HG03175 (cell line): ENCODE results near the gene MTFP1.
"Not testable (repeated sequence)": the region's sequence is repeated elsewhere in the genome, so short reads cannot be mapped to it uniquely, and the experiment has no call there.

ENCODE experiments used
- ATAC-seq: cut with Tn5 transposase; IDR thresholded peaks from one replicate; pipeline ENCODE4 v1.9.1; 2021; ENCODE audit warnings: mild to moderate bottlenecking, moderate library complexity; ENCODE audit not compliant: unreplicated experiment

MTFP1 gene

DNA sequence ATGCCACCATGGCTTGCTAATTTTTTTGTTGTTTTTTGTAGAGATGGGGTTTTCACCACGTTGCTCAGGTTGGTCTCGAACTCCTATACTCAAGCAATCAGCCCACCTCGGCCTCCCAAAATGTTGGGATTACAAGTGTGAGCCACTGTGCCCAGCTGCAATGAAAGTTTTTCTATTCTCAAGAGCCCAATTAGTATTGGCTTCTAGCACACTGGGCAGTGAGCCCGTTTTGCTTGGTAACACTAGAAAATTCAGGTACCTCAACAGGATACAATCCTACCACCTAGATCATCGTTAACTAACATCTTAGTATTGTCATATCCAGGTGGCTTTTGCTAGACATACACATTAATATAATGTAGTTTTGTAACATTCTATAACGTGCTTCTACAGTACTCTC, 27.3 kb downstream of the MTFP1 start:
- ATAC-seq, result no peak

DNA sequence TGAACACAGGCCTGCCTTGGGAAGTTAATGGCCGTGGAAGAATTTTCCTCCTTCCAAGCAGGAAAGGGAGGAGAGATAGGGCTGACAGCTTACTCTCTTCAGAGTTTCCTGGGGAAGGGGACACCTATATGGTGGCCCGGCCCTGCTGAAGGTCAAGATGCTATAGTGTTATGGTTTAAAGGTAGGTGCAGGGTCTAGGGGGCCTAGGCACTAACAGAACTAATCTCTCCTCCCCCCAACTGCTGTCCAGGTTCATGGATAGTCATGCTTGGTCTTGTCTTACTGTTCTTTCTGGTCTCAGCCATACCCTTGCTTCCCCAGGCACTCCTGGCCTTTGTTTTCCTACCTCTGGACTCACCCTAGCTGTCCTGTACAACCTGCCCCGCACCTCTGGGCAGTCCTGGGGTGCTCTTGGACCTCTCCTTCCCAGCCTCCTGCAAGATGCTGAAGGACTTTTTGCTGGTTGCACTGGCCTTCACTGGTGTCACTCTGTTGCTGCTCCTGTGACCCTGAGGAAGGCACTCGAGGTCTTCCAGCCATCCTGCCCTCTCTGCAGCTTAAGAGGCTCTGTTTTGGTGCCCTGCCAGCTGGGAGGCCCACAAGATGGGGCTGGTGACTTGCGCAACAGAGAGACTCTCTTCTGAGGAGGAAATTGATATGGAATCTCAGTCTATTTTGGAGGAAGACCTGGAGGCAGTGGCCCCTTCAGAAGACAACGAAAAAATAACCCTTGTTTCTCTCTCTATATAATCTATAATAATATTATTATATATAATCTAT, 28.4 kb downstream of the MTFP1 start:
- no peak for ATAC-seq

DNA sequence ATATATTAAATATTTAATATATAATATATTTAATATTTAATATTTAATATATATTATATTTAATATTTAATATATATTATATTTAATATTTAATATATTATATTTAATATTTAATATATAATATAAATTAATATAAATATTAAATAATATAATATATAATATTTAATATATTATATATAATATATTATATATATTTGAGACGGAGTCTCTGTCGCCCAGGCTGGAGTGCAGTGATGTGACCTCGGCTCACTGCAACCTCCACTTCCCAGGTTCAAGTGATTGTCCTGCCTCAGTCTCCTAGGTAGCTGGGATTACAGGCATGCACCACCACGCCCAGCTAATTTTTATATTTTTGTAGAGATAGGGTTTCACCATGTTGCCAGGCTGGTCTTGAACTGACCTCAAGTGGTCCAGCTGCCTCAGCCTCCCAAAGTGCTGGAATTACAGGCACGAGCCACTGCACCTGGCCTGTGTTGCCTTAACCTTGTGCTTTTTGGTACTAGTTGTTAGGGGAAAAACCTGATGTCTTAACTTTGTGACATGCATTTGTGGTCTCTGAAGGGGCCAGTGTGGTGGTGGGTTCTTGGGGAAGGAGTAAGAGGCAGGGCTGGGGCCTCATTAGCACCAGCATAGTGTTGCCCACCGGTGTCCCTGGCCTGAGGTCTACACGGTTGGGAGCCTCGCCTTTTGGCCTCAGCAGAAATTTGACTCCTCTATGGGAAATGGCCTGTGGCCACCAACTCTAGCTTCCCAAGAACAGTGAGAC, 29.7 kb downstream of the MTFP1 start:
- ATAC-seq, result no peak

DNA sequence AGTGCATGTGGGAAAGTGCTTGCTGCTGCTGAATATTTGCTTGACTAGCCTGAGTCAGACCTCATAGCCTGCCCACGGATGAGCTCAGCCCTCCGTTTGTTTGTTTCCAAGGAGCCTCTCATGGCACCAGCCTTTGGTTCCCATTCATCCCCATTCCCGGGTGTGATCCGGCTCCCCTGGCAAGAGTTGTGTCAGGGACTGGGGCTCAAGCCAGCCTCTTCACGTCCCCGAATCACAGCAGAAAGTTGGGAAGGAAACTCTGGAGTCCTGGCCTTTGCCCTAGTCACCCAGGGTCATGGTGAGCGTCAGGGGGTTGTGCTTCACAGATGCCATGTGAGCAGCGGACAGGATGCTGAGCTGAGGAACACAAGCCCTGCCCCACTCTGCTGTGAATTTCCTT, 32.4 kb downstream of the MTFP1 start:
- ATAC-seq, result no peak

DNA sequence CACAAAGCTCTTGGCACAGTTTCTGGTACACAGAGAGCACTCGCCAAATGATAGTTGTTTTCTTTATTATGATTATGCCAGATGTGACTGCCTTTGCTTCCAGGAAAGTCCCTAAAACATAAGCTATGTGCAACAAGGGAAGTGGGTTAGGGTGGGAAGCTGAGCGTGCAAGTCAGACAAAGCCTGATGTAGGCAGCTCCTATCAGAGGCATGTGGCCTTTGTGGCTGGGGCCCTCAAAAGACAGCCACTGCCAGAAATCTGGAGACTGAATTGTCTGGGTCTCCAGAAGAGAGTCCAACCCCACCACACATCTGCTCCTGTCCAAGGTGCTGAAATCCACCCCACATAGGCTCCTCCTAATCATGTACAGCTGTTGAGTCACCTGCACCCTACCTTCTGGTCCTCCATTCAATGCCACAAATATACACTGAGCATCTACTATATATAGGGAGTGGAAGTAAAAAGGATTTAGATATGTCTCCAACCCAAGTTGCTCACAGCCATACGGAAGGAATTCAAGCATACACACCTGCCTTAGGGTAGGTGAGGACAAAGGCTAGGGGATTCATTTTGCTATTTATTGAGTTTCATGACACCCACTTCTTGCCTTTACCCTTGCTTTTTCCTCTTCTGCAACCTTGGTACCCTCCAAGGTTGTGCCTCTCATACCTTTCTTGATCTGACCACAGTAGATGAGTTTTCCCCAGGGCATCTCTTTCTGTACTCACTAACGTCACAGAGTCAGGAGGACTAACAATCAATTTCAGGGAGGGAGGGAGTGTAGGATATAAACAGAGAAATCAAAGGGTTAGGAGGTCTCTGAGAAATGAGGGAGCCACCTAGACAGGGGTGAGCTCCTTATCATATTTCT, 33.8 kb downstream of the MTFP1 start:
- ATAC-seq, result no peak

DNA sequence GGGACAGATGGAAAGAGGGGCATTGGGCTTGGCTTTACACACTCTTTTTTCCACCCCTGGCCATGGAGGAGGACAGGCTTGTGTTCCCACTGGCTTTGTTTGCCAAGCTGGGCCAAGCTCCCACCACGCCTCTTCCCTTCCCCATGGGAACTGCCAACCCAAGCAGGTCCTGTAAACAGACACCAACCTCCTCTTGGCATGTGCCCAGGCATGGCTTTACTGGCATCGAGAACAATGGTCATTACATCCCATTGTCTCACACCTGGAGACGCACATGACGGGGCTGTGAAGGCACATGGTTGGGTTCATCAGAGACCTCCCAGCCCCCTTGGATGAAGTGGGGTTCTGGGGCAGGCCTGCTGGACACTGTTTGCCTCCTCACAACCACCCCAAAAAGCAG, 34.6 kb downstream of the MTFP1 start:
- ATAC-seq, result no peak

DNA sequence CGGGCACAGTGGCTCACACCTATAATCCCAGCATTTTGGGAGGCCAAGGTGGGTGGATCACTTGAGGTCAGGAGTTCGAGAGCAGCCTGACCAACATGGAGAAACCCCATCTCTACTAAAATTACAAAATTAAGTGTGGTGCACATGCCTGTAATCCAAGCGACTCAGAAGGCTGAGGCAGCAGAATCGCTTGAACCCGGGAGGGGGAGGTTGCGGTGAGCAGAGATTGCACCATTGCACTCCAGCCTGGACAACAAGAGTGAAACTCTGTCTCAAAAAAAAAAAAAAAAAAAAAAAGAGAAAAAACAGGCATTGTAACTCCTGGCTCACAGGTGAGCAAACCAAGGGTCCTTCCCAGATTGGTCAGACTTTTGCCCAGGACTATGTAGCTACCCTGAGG, 35.0 kb downstream of the MTFP1 start:
- ATAC-seq, result not testable (repeated sequence)

DNA sequence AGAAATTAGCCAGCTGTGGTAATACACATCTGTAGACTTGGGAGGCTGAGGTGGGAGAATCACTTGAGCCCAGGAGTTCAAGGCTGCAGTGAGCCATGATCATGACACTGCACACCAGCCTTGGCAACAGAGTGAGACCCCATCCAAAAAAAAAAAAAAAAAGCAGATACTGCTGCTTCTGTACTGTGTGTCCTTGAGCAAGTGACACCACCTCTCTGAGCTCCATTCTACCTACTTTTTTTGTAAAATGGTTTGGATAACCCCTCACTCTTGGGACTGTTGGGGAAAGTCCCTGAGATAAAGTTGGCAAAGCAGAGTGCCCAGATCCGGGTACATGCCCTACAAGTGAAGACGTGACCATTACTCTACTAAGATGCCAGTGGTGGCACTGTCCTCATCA, 43.6 kb downstream of the MTFP1 start:
- ATAC-seq, result no peak

DNA sequence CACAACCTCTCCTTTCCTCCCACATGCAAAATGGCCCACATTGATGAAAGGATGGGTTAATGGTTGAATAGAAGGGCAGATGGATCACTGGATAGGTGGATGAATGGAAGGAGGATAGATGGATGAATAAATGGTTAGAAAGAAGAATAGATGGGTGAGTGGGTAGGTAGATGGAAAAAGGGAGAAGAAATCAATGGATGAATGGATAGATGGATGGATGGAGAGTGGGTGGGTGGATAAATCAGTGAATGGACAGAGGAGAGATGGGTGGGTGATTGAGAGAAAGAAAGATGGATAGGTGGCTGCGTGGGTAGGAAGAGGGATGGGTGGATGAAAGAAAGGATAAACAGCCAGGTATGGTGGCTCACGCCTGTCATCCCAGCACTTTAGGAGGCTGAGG, 45.1 kb downstream of the MTFP1 start:
- no peak for ATAC-seq

DNA sequence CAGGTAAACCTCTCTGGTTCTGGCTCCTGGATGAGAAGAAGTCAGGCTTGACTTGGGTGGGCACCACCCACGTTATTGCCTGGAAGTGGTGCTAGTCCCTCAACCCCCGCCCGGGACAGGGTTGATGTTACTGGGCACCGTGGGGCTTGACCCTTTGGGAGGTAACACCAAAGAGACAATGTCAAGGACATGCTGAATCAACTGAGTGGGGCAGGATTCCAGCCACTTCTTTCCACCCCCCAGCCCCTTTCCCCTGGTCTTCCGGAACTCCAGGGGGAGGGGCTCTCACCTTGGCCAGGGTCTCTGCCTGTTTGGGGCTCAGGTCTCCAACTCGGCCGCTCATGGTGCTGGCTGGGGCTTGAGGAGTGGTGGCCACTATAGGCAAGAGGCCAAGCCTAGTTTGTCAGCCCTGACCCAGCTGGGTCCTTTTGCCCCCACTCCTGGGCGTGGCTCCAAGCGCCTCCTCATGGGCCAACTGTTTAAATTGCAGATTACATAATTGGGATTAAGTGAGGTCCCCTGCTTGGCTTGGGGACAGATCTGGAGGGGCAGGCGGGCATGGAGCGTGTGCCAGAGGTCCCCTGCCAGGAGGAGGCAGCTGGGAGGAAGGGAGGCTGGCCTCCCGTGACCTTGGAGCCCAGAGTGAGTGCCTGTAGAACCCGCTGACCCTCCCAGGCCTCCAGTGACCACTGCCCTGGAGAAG, 46.2 kb downstream of the MTFP1 start, which contains the start of gene SEC14L3:
TSS of gene SEC14L3 (minus strand) at position 402 of the 703 bp plus-strand sequence. CDS start at position 343, 59 bp downstream.
- ATAC-seq, result no peak

DNA sequence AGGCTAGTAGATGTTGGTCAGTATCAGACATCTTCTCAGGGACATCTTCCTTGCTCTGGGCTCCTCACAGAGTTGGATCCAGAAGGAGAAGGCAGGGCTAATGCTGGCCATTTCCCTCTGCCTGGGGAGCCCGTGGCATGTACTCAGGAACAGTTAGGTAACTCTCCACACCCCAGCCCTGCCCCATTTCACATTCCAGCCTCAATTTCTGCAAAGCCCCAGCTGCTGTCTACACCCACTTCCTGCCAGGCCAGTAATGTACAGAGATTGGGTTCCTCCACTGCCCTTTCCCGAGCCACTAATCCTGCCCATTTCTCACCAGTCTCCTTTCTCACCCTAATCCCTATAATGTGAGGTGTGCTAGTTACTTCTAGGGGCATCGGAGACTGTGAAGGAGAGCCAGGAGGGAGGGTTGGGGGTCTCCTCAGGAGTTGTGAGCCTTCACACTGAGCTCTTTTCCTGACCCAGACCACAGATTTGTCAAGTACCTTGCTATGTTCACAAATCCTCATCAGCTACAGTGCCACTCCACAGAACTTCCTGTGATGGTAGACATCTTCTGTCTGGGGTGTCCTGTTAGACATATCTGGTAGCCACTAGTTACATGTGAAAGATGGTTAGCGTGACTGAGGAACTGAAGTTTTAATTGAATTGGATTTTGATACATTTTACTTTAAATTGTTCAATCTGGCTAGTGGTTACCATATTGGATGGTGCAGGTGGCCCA, 47.6 kb downstream of the MTFP1 start:
- no peak for ATAC-seq

DNA sequence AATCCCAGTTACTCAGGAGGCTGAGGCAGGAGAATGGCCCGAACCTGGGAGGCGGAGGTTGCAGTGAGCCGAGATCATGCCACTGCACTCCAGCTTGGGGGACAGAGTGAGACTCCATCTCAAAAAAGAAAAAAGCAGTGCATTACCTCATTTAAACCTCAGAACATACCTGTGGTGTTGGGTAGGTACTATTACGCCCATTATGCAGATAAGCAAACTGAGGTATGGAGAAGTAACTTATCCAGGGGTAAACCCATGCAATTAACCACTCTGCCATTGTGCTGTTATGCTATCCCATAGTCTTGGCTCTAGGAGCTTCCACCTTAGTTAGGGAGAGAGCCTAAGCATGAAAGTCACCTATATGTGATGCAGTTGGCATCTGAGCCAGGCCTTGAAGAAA, 48.6 kb downstream of the MTFP1 start:
- ATAC-seq, result no peak

DNA sequence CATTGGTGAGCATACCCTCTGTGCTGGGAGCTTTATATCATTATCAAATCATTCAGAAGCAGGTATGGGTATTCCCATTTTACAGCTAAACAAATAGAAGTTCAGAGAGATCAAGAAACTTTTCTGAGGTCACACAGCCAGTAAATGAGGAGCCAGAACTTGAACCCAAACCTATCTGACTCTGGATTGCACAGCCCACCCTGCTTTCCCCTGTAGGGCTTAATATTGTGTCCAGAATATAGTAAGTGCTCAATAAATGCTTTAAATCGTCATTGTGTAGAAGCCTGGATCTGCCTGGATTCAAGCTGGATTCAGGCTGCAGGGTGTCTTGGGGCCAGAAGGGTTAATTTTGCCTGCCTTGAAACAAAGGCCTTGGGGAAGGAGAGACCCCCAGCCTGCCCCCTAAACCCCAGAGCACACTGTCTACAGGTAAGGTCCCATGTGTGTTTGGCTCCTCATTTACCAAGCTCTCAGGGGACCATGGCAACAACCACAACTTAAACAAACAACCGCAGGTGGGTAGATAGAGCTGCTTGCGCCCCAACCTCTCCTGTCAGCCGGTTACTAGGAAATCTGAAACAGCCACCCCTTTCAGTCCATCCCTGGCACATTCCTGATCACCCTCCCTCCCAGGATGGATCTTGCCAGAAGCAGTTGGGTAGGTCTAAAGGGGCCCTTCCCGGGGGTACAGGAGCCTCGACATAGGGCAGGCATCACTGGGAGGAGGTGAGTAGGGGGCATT, 49.3 kb downstream of the MTFP1 start:
- ATAC-seq, result no peak
